Measurements from ENCODE around the gene BCAS4. TPM values are rescaled to one million over a fixed set of nuclear protein-coding genes. Genes with fewer than 3 reads are reported as not detected.

The BCAS4 gene
- polyA plus RNA-seq, 1 experiment = 37.3 TPM

DNA sequence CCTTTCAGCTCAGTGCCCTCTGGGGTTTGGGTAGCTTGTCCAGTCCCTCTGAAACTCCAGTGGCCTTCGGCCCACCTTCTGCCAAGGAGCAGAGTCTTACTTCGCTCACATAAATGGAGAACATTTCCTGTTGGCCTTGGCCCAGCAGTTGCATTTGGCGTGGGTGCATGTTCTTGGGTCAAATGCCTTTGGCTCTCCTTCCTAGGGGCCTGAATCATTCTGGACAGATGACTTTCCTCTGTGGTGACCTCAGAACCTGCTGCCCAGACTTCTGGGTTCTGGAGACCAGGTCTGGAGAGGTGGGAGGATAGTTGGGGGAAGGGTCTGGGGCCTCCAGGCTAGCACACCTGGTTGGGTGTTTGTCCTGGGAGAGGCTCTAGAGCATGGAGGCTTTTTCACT lies 29.3 kb downstream of the BCAS4 start:
- Histone ChIP-seq H3K4me3 (ENCODE audit: low read depth, low read length) (no peak overlapping the region), H3K9me3 (ENCODE audit: control insufficient read depth, insufficient read depth, low read length) (no peaks in the 10 kb centered on the region), H3K27ac (ENCODE audit: low read depth, low read length) (peak overlapping the region; percentile 25), H3K27me3 (ENCODE audit: control insufficient read depth, insufficient read depth, low read length) (no peaks in the 10 kb centered on the region)
- no peak for TF ChIP-seq CTCF (IDR thresholded peaks at IDR 0.05; ENCODE audit: low read depth, low read length)
- ChIA-PET CTCF (interaction anchor here (0.9 to 2.5 kb wide), 2 partner anchors 30 to 105 kb away, joined by 5 to 8 read pairs; partner anchors contain the start of gene BCAS4), POLR2A (no interaction called here)
- peak; percentile 29 for DNase-seq (ENCODE audit: low read depth, low spot score)

GRCh38 chr20:50826121-50826520 lies 31.3 kb downstream of the BCAS4 start:
- H3K9me3 ChIP-seq (ENCODE audit: control insufficient read depth, insufficient read depth, low read length) = no peaks in the 10 kb centered on the region
- H3K4me3 ChIP-seq (ENCODE audit: low read depth, low read length) = no peak overlapping the region
- no peak for TF ChIP-seq CTCF (IDR thresholded peaks at IDR 0.05; ENCODE audit: low read depth, low read length)
- DNase-seq (ENCODE audit: low read depth, low spot score) = no peak
- CTCF ChIA-PET = no interaction called here
- H3K27me3 ChIP-seq (ENCODE audit: control insufficient read depth, insufficient read depth, low read length) = no peaks in the 10 kb centered on the region
- POLR2A ChIA-PET = no interaction called here
- peak overlapping the region; percentile 11 for H3K27ac ChIP-seq (ENCODE audit: low read depth, low read length)

DNA sequence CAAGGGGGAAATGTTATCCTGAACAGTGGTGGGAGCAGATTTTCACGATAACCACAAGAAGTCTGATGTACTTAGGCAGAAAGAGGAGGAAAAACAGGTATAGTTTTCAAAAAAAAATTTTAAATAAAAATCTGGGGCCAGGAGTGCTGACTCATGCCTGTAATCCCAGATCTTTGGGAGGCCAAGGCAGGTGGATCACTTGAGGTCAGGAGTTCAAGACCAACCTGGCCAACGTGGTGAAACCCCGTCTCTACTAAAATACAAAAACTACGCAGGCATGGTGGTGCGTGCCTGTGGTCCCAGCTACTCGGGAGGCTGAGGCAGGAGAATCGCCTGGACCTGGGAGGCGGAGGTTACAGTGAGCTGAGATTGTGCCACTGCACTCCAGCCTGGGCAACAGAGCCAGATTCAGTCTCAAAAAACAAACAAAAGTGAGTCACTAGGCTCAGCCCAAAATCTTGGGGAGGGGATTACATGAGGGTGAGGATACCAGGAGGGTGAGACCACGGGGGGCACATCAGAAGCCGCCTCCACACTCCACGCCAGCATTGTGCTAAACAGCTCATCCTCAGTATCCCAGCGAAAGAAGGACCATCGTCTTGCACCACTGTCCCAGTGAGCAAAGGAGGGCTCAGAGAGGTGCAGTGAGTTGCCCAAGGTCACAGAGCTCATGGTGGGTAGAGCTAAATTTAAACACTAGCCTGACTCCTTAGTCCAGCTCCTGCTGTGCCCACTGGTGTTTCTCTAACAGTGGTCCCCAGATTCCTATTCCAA lies 33.7 kb downstream of the BCAS4 start:
- Histone ChIP-seq H3K4me3 (ENCODE audit: low read depth, low read length) (no peak overlapping the region), H3K9me3 (ENCODE audit: control insufficient read depth, insufficient read depth, low read length) (no peaks in the 10 kb centered on the region), H3K27me3 (ENCODE audit: control insufficient read depth, insufficient read depth, low read length) (no peaks in the 10 kb centered on the region), H3K27ac (ENCODE audit: low read depth, low read length) (no peak overlapping the region)
- DNase-seq (ENCODE audit: low read depth, low spot score) = no peak
- POLR2A ChIA-PET = no interaction called here
- TF ChIP-seq CTCF (IDR thresholded peaks at IDR 0.05; ENCODE audit: low read depth, low read length) = no peak
- CTCF ChIA-PET = no interaction called here

- no peak for TF ChIP-seq CTCF (IDR thresholded peaks at IDR 0.05; ENCODE audit: low read depth, low read length)
- Histone ChIP-seq H3K4me3 (ENCODE audit: low read depth, low read length) (no peak overlapping the region), H3K27ac (ENCODE audit: low read depth, low read length) (no peak overlapping the region), H3K27me3 (ENCODE audit: control insufficient read depth, insufficient read depth, low read length) (no peaks in the 10 kb centered on the region), H3K9me3 (ENCODE audit: control insufficient read depth, insufficient read depth, low read length) (no peaks in the 10 kb centered on the region)
- no peak for DNase-seq (ENCODE audit: low read depth, low spot score)
- ChIA-PET CTCF (interaction anchor here (0.6 kb wide), 1 partner anchor 599 kb away, joined by 3 read pairs; no protein-coding TSS in a partner anchor), POLR2A (interaction anchor here (1.0 kb wide), 1 partner anchor 13 kb away, joined by 4 read pairs; no protein-coding TSS in a partner anchor)
Observed at GRCh38 chr20:50831622-50832021, 36.8 kb downstream of the BCAS4 start.

DNA sequence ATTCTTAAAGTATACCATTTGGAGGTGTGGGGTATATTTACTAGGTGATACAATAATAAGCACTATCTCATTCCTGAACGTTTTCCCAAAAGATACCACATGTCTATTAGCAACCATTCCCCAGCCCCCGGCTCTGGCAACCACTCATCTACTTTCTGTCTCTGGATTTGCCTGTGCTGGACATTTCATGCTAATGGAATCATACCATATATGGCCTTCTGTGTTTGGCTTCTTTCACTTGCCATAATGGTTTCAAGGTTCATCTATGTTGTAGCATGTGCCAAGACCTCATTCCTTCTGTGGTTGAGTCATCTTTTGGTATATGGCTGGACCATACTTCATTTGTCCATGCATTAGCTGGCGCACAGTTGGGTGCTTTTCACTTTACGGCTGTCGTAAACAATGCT lies 39.7 kb downstream of the BCAS4 start:
- ChIA-PET POLR2A (interaction anchor here (0.6 kb wide), 1 partner anchor 97 kb away, joined by 3 read pairs; the partner anchor contains the start of gene ADNP), CTCF (interaction anchor here (0.7 kb wide), 1 partner anchor 738 kb away, joined by 6 read pairs; no protein-coding TSS in a partner anchor)

More for the DNA sequence above, 39.7 kb downstream of the BCAS4 start:
- Histone ChIP-seq H3K9me3 (ENCODE audit: control insufficient read depth, insufficient read depth, low read length) (no peaks in the 10 kb centered on the region), H3K4me3 (ENCODE audit: low read depth, low read length) (no peak overlapping the region), H3K27ac (ENCODE audit: low read depth, low read length) (peak overlapping the region; percentile 84), H3K27me3 (ENCODE audit: control insufficient read depth, insufficient read depth, low read length) (no peaks in the 10 kb centered on the region)
- TF ChIP-seq CTCF (IDR thresholded peaks at IDR 0.05; ENCODE audit: low read depth, low read length) = no peak
- peak; percentile 93 for DNase-seq (ENCODE audit: low read depth, low spot score)

All from AG04450 (cell line).